K562 (cell line): Measurements from ENCODE around the gene ALDH1A3. TPM values are rescaled to one million over a fixed set of nuclear protein-coding genes. Genes with fewer than 3 reads are reported as not detected.

Experiments used
- ATAC-seq: fragments of 200-7000 bp; cut with Tn5 transposase; 3 replicates; pipeline ENCODE4 v1.9.1; 2020; ENCODE audit warnings: moderate library complexity
- BruUV-seq: library from RNA; stranded (reverse); fragments of 400-500 nt; replicated peaks from 2 replicates; lab custom pipeline; 2021; lab: Mats Ljungman, UMichigan
- CTCF ChIA-PET: fragments of 300-600 bp; formaldehyde crosslinking; extraction: SDS; loops from one replicate; lab custom pipeline; 2021; ENCODE audit warnings: low intra/inter-chr PET ratio; lab: Yijun Ruan, JAX
- POLR2A ChIA-PET: fragments of 300-600, 350-650 bp; sonication (Branson Sonifier 250); formaldehyde crosslinking; extraction: SDS; loops from one replicate; lab custom pipeline; 2021; ENCODE audit warnings: antibody characterized with exemption, inconsistent platforms; lab: Yijun Ruan, JAX
- DNase-seq, 4 experiments: peaks; one replicate each; pipeline versions ENCODE4 v3.0.0 to v3.0.0-alpha.2; 2011 to 2018; ENCODE audit warnings: low spot score in 3 of 4, mixed read lengths in 3 of 4; ENCODE audit errors: extremely low read depth in 1 of 4
- FAIRE-seq: peaks from 2 replicates; lab custom pipeline; 2011; peaks lifted over from hg19 to GRCh38; lab: Jason Lieb, UNC
- H2AFZ ChIP-seq: 2 replicates; pipeline ENCODE4 v1.6.0; 2011; ENCODE audit warnings: low read depth, low read length, control low read depth, inconsistent platforms
- H3K27ac ChIP-seq: fragments of 200-600 bp; 3 replicates; pipeline ENCODE4 v1.8.0; 2011; ENCODE audit warnings: low read depth, mild to moderate bottlenecking, control low read depth, inconsistent platforms, low read length, moderate library complexity, mixed read lengths; ENCODE audit errors: extremely low read depth
- H3K27me3 ChIP-seq, 2 experiments: fragments of 300-600 bp in 1 of 2; 2 replicates in 1 of 2; 3 replicates in 1 of 2; pipeline versions ENCODE4 v1.6.0 to v1.8.0; 2011; ENCODE audit warnings: inconsistent platforms in 2 of 2, low read length in 2 of 2, mild to moderate bottlenecking in 1 of 2, mixed read lengths in 1 of 2, moderate library complexity in 1 of 2; ENCODE audit not compliant: control insufficient read depth in 2 of 2, insufficient read depth in 2 of 2
- H3K36me3 ChIP-seq: fragments of 300-600 bp; 3 replicates; pipeline ENCODE4 v1.8.0; 2011; ENCODE audit warnings: mild to moderate bottlenecking, low read length, inconsistent platforms; ENCODE audit not compliant: control insufficient read depth, insufficient read depth
- H3K4me1 ChIP-seq, 2 experiments: fragments of 200-600 bp in 1 of 2; replicated peaks in 1 of 2; 2 replicates in 1 of 2; 3 replicates in 1 of 2; pipeline versions ENCODE4 v1.5.1 to v1.8.0; 2011; ENCODE audit warnings: inconsistent platforms in 2 of 2, low read length in 2 of 2, mild to moderate bottlenecking in 1 of 2, mixed read lengths in 1 of 2, moderate library complexity in 1 of 2; ENCODE audit not compliant: control insufficient read depth in 2 of 2, insufficient read depth in 2 of 2
- H3K4me2 ChIP-seq: 2 replicates; pipeline ENCODE4 v1.6.1; 2011; ENCODE audit warnings: low read length, control low read depth, inconsistent platforms, mixed read lengths; ENCODE audit not compliant: insufficient read depth
- H3K4me3 ChIP-seq: fragments of 200-600 bp; sonication (generic), shearing (Covaris generic); 2 replicates; pipeline ENCODE4 v1.5.1; 2016; ENCODE audit warnings: control low read depth, inconsistent platforms
- H3K79me2 ChIP-seq: fragments of 200-600 bp; 3 replicates; pipeline ENCODE4 v1.8.0; 2011; ENCODE audit warnings: low read length, inconsistent platforms; ENCODE audit not compliant: control insufficient read depth, insufficient read depth
- H3K9ac ChIP-seq, 2 experiments: 2 replicates each; pipeline versions ENCODE4 v1.6.0 to v1.6.1; 2011; ENCODE audit warnings: low read depth in 2 of 2, low read length in 2 of 2, control low read depth in 1 of 2, inconsistent platforms in 1 of 2, mild to moderate bottlenecking in 1 of 2, mixed read lengths in 1 of 2; ENCODE audit not compliant: insufficient read depth in 1 of 2
- H3K9me1 ChIP-seq: one replicate; pipeline ENCODE4 v1.6.0; 2011; ENCODE audit warnings: inconsistent platforms, mild to moderate bottlenecking, low read length, moderate library complexity; ENCODE audit not compliant: control insufficient read depth, insufficient read depth
- H3K9me3 ChIP-seq: replicated peaks from 2 replicates; pipeline ENCODE4 v1.5.1; 2011; ENCODE audit warnings: low read depth, low read length, inconsistent platforms; ENCODE audit not compliant: control insufficient read depth, insufficient read depth
- H4K20me1 ChIP-seq: replicated peaks from 2 replicates; pipeline ENCODE4 v1.6.1; 2011; ENCODE audit warnings: low read length, inconsistent platforms, mixed read lengths; ENCODE audit not compliant: control insufficient read depth, insufficient read depth
- CBFB ChIP-seq: sonication (generic); formaldehyde crosslinking; IDR thresholded peaks from 2 replicates; pipeline ENCODE4 v1.4.0; 2020; ENCODE audit warnings: mild to moderate bottlenecking, missing genetic modification reagents
- CREB3L1 ChIP-seq: fragments of 450-650 bp; IDR thresholded peaks from 2 replicates; pipeline ENCODE4 v1.6.1; 2014; ENCODE audit warnings: low read depth, mild to moderate bottlenecking, moderate library complexity, borderline replicate concordance
- CTCF ChIP-seq, 3 experiments: IDR thresholded peaks in 2 of 3; conservative IDR thresholded peaks in 1 of 3; 2 replicates each; pipeline ENCODE4 v1.5.1; 2011 to 2012; ENCODE audit warnings: low read length in 3 of 3, mild to moderate bottlenecking in 3 of 3, control low read depth in 2 of 3, improper control_type of control experiment in 1 of 3, inconsistent platforms in 1 of 3, low read depth in 1 of 3, mixed read lengths in 1 of 3, moderate library complexity in 1 of 3; ENCODE audit not compliant: insufficient read depth in 2 of 3
- EWSR1 ChIP-seq: fragments of 450-650 bp; IDR thresholded peaks from 2 replicates; pipeline ENCODE4 v1.6.1; 2018; ENCODE audit warnings: borderline replicate concordance, mild to moderate bottlenecking, low read depth, moderate library complexity; ENCODE audit not compliant: partially characterized antibody
- FOSL1 ChIP-seq: fragments of 200-800 bp; sonication (Bioruptor generic); conservative IDR thresholded peaks from 2 replicates; pipeline ENCODE4 v1.6.1; 2016; ENCODE audit warnings: missing genetic modification characterization, missing compliant biosample characterization
- SUPT5H ChIP-seq: fragments of 450-650 bp; IDR thresholded peaks from 2 replicates; pipeline ENCODE4 v1.6.1; 2016
- TRIM28 ChIP-seq: fragments of 450-650 bp; IDR thresholded peaks from 2 replicates; pipeline ENCODE4 v1.6.1; 2017
- ZBED1 ChIP-seq: IDR thresholded peaks from 2 replicates; pipeline ENCODE4 v1.6.1; 2014
- WGBS: fragments of 100-300 bp; shearing (Covaris generic); methylation state at CpG from one replicate; pipeline ENCODE4 v1.1.6; 2016; ENCODE audit warnings: low coverage, mixed read lengths; ENCODE audit not compliant: insufficient coverage; ENCODE audit errors: missing lambda C conversion rate; 5-methylcytosine and 5-hydroxymethylcytosine counted together
- in situ Hi-C: fragments of 300-500 bp; cut with MboI; formaldehyde crosslinking; loops from 4 replicates; pipeline ENCODE4 v1.15.0; 2018; ENCODE audit warnings: inconsistent platforms, mixed read lengths
- intact Hi-C: fragments of 100-400 bp; cut with micrococcal nuclease; formaldehyde crosslinking; loops from 2 replicates; pipeline ENCODE4 v1.14.2; 2022
- polyA plus RNA-seq, 8 experiments: library from polyadenylated mRNA; depleted of rRNA in 4 of 8; stranded (reverse) in 5 of 8; unstranded in 3 of 8; fragments of >200 nt; fragmentation: Nextera tagmentation in 2 of 8; fragmentation: Illumina TruSeq in 1 of 8; extraction: Ambion mirVana in 2 of 8; extraction: Trizol in 1 of 8; gene quantifications; 2 replicates each; pipeline versions ENCODE4 v1.2.1 to v1.2.3, GENCODE V29; 2011 to 2014; ENCODE audit warnings: inconsistent platforms in 1 of 8, missing spikeins in 1 of 8
- total RNA-seq, 7 experiments: library from RNA; depleted of rRNA in 6 of 7; stranded (reverse); fragments of >200 nt in 6 of 7; fragmentation: Illumina TruSeq in 2 of 7; extraction: Trizol in 2 of 7; gene quantifications; 2 replicates each; pipeline versions ENCODE4 v1.2.1 to v1.2.3, GENCODE V29; 2011 to 2021; ENCODE audit warnings: low replicate concordance in 1 of 7

The ALDH1A3 gene
- total and polyA plus RNA-seq, 9 of the 15 experiments (the other 6 are each of a cell fraction or from before 2014, with no cell fraction given): 0.38 TPM; not detected in 8

- TF ChIP-seq EWSR1 (no peak), SUPT5H (no peak), FOSL1 (tag) (no peak), CBFB (CRISPR knock-in tag) (no peak), ZBED1 (no peak), CREB3L1 (no peak)
Observed at GRCh38 chr15:100909565-100909964, 29.9 kb downstream of the ALDH1A3 start (continued).

GRCh38 chr15:100909989-100910955, 30.6 kb downstream of the ALDH1A3 start:
- Histone ChIP-seq H3K9me3 (no peaks in the 10 kb centered on the region), H3K27me3 (peaks cover 21 to 49% of the 10 kb centered on the region in 2 experiments), H3K9me1 (no peaks in the 10 kb centered on the region), H3K9ac (no peak overlapping the region), H3K27ac (no peak overlapping the region), H4K20me1 (no peaks in the 10 kb centered on the region), H3K4me1 (no peaks in the 10 kb centered on the region), H3K4me2 (no peak overlapping the region), H2AFZ (no peak overlapping the region), H3K79me2 (no peaks in the 10 kb centered on the region), H3K36me3 (no peaks in the 10 kb centered on the region), H3K4me3 (no peak overlapping the region)
- no TSS peak for BruUV-seq
- in situ Hi-C loops (loop anchor here (25.0 kb wide), 1 partner anchor 352 kb away; the partner anchor contains the start of gene CHSY1), intact Hi-C loops (no loop called here)
- TF ChIP-seq CTCF (IDR thresholded peaks at IDR 0.05 in 2 of 3, conservative IDR thresholded peaks at IDR 0.05 in 1 of 3; ENCODE audit: insufficient read depth in 2 of 3, low read depth in 1 of 3, low read length in 3 of 3) (peak in 2 of 3 experiments; percentile 14 to 18; a peak in 1 of 6 replicates), TRIM28 (no peak)
- no peak for DNase-seq
- ChIA-PET CTCF (interaction anchor here (0.5 kb wide), 1 partner anchor 37 kb away, joined by 4 read pairs; no protein-coding TSS in a partner anchor), POLR2A (interaction anchor here (0.7 kb wide), 1 partner anchor 476 kb away, joined by 3 read pairs; no protein-coding TSS in a partner anchor)
- WGBS: 0% methylated on average over 12 of the region's 12 CpGs
- no peak for FAIRE-seq
- no peak; the same call in 2 of the 3 replicates for ATAC-seq
